H1 (cell line): ENCODE measurements around the gene PTPN21. TPM values are rescaled to one million over a fixed set of nuclear protein-coding genes. Genes with fewer than 3 reads are reported as not detected.

Experiments used
- CTCF ChIA-PET: fragments of 300-600 bp; sonication (Branson Sonifier 250); formaldehyde crosslinking; loops from one replicate; lab custom pipeline; 2021; ENCODE audit not compliant: partially characterized antibody; lab: Charles Lee
- POLR2A ChIA-PET: fragments of 300-600 bp; sonication (Branson Sonifier 250); formaldehyde crosslinking; loops from one replicate; lab custom pipeline; 2021; ENCODE audit warnings: inconsistent platforms; ENCODE audit not compliant: partially characterized antibody; lab: Charles Lee
- DNase-seq, 2 experiments: peaks; one replicate each; pipeline versions ENCODE4 v3.0.0 to v3.0.0-alpha.2; 2010 to 2022; ENCODE audit warnings: low spot score in 2 of 2, low read depth in 1 of 2, mixed read lengths in 1 of 2
- FAIRE-seq: peaks from 2 replicates; lab custom pipeline; 2011; peaks lifted over from hg19 to GRCh38; lab: Jason Lieb, UNC
- H2AFZ ChIP-seq: 2 replicates; pipeline ENCODE4 v1.8.1; 2012; ENCODE audit warnings: low read length, inconsistent platforms
- H2AK5ac ChIP-seq: 2 replicates; pipeline ENCODE4 v1.6.1; 2013; ENCODE audit warnings: low read depth, low read length
- H2BK120ac ChIP-seq: replicated peaks from 2 replicates; pipeline ENCODE3; 2013; ENCODE audit warnings: low read depth, low read length, inconsistent platforms
- H2BK12ac ChIP-seq: 2 replicates; pipeline ENCODE4 v1.6.1; 2013; ENCODE audit warnings: low read depth, low read length
- H2BK15ac ChIP-seq: 2 replicates; pipeline ENCODE4 v1.6.1; 2013; ENCODE audit warnings: low read length
- H2BK20ac ChIP-seq: 2 replicates; pipeline ENCODE4 v1.6.1; 2013; ENCODE audit warnings: low read length
- H2BK5ac ChIP-seq: 2 replicates; pipeline ENCODE4 v1.6.1; 2013; ENCODE audit warnings: low read depth, low read length
- H3K14ac ChIP-seq: 2 replicates; pipeline ENCODE4 v1.6.1; 2013; ENCODE audit warnings: inconsistent platforms; ENCODE audit not compliant: insufficient read length
- H3K18ac ChIP-seq: 2 replicates; pipeline ENCODE4 v1.6.1; 2013; ENCODE audit warnings: low read length; ENCODE audit errors: extremely low read depth
- H3K23ac ChIP-seq: 2 replicates; pipeline ENCODE4 v1.6.1; 2013; ENCODE audit warnings: inconsistent platforms; ENCODE audit not compliant: insufficient read length
- H3K23me2 ChIP-seq: 2 replicates; pipeline ENCODE4 v1.6.1; 2013; ENCODE audit warnings: low read depth, low read length
- H3K27ac ChIP-seq: 2 replicates; pipeline ENCODE4 v1.6.1; 2011; ENCODE audit warnings: low read depth, low read length, inconsistent platforms
- H3K27me3 ChIP-seq, 4 experiments: replicated peaks in 1 of 4; 1 replicate in 1 of 4; 2 replicates in 3 of 4; pipeline versions ENCODE4 v1.6.1 to v1.8.1; 2011 to 2013; ENCODE audit warnings: low read length in 3 of 4, mild to moderate bottlenecking in 3 of 4, inconsistent platforms in 2 of 4, mixed read lengths in 2 of 4, moderate library complexity in 1 of 4; ENCODE audit not compliant: control insufficient read depth in 3 of 4, insufficient read depth in 3 of 4; ENCODE audit errors: extremely low read depth in 1 of 4
- H3K36me3 ChIP-seq, 4 experiments: 2 replicates each; pipeline versions ENCODE4 v1.6.1 to v1.8.1; 2011 to 2013; ENCODE audit warnings: mild to moderate bottlenecking in 4 of 4, low read length in 3 of 4, moderate library complexity in 2 of 4, control low read depth in 1 of 4, inconsistent platforms in 1 of 4; ENCODE audit not compliant: insufficient read depth in 4 of 4, control insufficient read depth in 2 of 4
- H3K4ac ChIP-seq: replicated peaks from 2 replicates; pipeline ENCODE3; 2013; ENCODE audit warnings: low read length, low read depth, mixed read lengths, inconsistent platforms; ENCODE audit not compliant: insufficient read length
- H3K4me1 ChIP-seq, 4 experiments: replicated peaks in 1 of 4; 1 replicate in 1 of 4; 2 replicates in 3 of 4; pipeline versions ENCODE4 v1.6.1 to v1.8.1; 2011 to 2013; ENCODE audit warnings: low read length in 3 of 4, inconsistent platforms in 2 of 4, mixed read lengths in 1 of 4; ENCODE audit not compliant: insufficient read depth in 4 of 4, control insufficient read depth in 3 of 4
- H3K4me2 ChIP-seq, 2 experiments: 2 replicates each; pipeline versions ENCODE4 v1.6.1 to v1.8.1; 2011 to 2013; ENCODE audit warnings: low read depth in 2 of 2, low read length in 2 of 2, control low read depth in 1 of 2, inconsistent platforms in 1 of 2, mild to moderate bottlenecking in 1 of 2; ENCODE audit not compliant: insufficient read depth in 1 of 2
- H3K4me3 ChIP-seq, 4 experiments: fragments of 200-600, 300-600 bp in 1 of 4; sonication (generic), shearing (Covaris generic), sonication (Bioruptor Twin) in 1 of 4; 2 replicates each; pipeline versions ENCODE4 v1.5.1 to v1.8.1; 2011 to 2016; ENCODE audit warnings: low read length in 4 of 4, low read depth in 3 of 4, control low read depth in 2 of 4, inconsistent platforms in 2 of 4, mild to moderate bottlenecking in 2 of 4, mixed read lengths in 1 of 4, moderate library complexity in 1 of 4; ENCODE audit not compliant: insufficient read depth in 2 of 4; ENCODE audit errors: extremely low read depth in 1 of 4
- H3K56ac ChIP-seq: replicated peaks from 2 replicates; pipeline ENCODE3; 2013; ENCODE audit warnings: low read depth, mild to moderate bottlenecking, mixed read lengths, low read length, inconsistent platforms; ENCODE audit not compliant: insufficient read length
- H3K79me1 ChIP-seq: 2 replicates; pipeline ENCODE4 v1.6.1; 2013; ENCODE audit warnings: low read depth, low read length, control low read depth
- H3K79me2 ChIP-seq, 2 experiments: 2 replicates each; pipeline versions ENCODE4 v1.6.1 to v1.8.1; 2012 to 2013; ENCODE audit warnings: low read length in 2 of 2, mild to moderate bottlenecking in 2 of 2, inconsistent platforms in 1 of 2; ENCODE audit not compliant: insufficient read depth in 2 of 2, control insufficient read depth in 1 of 2
- H3K9ac ChIP-seq, 4 experiments: replicated peaks in 1 of 4; 1 replicate in 1 of 4; 2 replicates in 3 of 4; pipeline versions ENCODE4 v1.6.1 to v1.8.1; 2011 to 2013; ENCODE audit warnings: low read depth in 3 of 4, low read length in 3 of 4, control low read depth in 2 of 4, mild to moderate bottlenecking in 2 of 4, moderate library complexity in 2 of 4, inconsistent platforms in 1 of 4; ENCODE audit errors: extremely low read depth in 1 of 4
- H3K9me3 ChIP-seq, 2 experiments: 2 replicates each; pipeline versions ENCODE4 v1.6.1 to v1.8.1; 2012 to 2013; ENCODE audit warnings: mild to moderate bottlenecking in 2 of 2, moderate library complexity in 2 of 2, control low read depth in 1 of 2, inconsistent platforms in 1 of 2, low read depth in 1 of 2, low read length in 1 of 2, mixed read lengths in 1 of 2; ENCODE audit not compliant: insufficient read depth in 2 of 2
- H4K20me1 ChIP-seq, 2 experiments: replicated peaks in 1 of 2; 2 replicates each; pipeline versions ENCODE3 to v1.8.1; 2011 to 2013; ENCODE audit warnings: inconsistent platforms in 2 of 2, low read length in 2 of 2, mild to moderate bottlenecking in 1 of 2; ENCODE audit not compliant: insufficient read depth in 2 of 2, control insufficient read depth in 1 of 2
- H4K5ac ChIP-seq: 2 replicates; pipeline ENCODE4 v1.6.1; 2013; ENCODE audit warnings: low read length, low read depth, mixed read lengths, inconsistent platforms; ENCODE audit not compliant: insufficient read length
- H4K8ac ChIP-seq: 2 replicates; pipeline ENCODE4 v1.8.0; 2013; ENCODE audit warnings: mild to moderate bottlenecking, moderate library complexity, low read length, inconsistent platforms; ENCODE audit not compliant: insufficient read depth; ENCODE audit errors: extremely low read depth
- H4K91ac ChIP-seq: replicated peaks from 2 replicates; pipeline ENCODE3; 2013; ENCODE audit warnings: low read length, mixed read lengths, inconsistent platforms; ENCODE audit not compliant: insufficient read length
- EP300 ChIP-seq, 2 experiments: IDR thresholded peaks; 1 replicate in 1 of 2; 2 replicates in 1 of 2; pipeline ENCODE4 v1.6.1; 2011 to 2012; ENCODE audit warnings: low read depth in 2 of 2, low read length in 2 of 2, mild to moderate bottlenecking in 2 of 2, borderline replicate concordance in 1 of 2, inconsistent platforms in 1 of 2, moderate library complexity in 1 of 2
- HDAC6 ChIP-seq: IDR thresholded peaks from one replicate; pipeline ENCODE4 v1.7.1; 2012; ENCODE audit warnings: low read depth, mild to moderate bottlenecking, inconsistent platforms, low read length, moderate library complexity
- POLR2A ChIP-seq, 2 experiments: IDR thresholded peaks; 1 replicate in 1 of 2; 2 replicates in 1 of 2; pipeline ENCODE4 v1.6.1; 2011; ENCODE audit warnings: low read depth in 2 of 2, low read length in 2 of 2, mild to moderate bottlenecking in 2 of 2; ENCODE audit errors: control extremely low read depth in 1 of 2
- RAD21 ChIP-seq, 2 experiments: IDR thresholded peaks in 1 of 2; conservative IDR thresholded peaks in 1 of 2; 2 replicates each; pipeline ENCODE4 v1.6.1; 2011; ENCODE audit warnings: low read depth in 2 of 2, low read length in 2 of 2, improper control_type of control experiment in 1 of 2, inconsistent platforms in 1 of 2, mild to moderate bottlenecking in 1 of 2, moderate library complexity in 1 of 2
- RBBP5 ChIP-seq: IDR thresholded peaks from 2 replicates; pipeline ENCODE4 v1.7.1; 2012; ENCODE audit warnings: low read depth, mild to moderate bottlenecking, inconsistent platforms, low read length, moderate library complexity, borderline replicate concordance
- RFX5 ChIP-seq: IDR thresholded peaks from 2 replicates; pipeline ENCODE4 v1.6.1; 2011; ENCODE audit warnings: low read depth, low read length, improper control_type of control experiment, borderline replicate concordance
- SIRT6 ChIP-seq: IDR thresholded peaks from one replicate; pipeline ENCODE4 v1.7.1; 2012; ENCODE audit warnings: low read length, inconsistent platforms
- SP4 ChIP-seq: IDR thresholded peaks from 2 replicates; pipeline ENCODE4 v1.6.1; 2012; ENCODE audit warnings: low read length, inconsistent platforms
- WGBS, 2 experiments: shearing (Covaris generic) in 1 of 2; methylation state at CpG; one replicate each; pipeline versions ENCODE4 v1.1.6 to v1.1.7; 2013 to 2015; ENCODE audit warnings: low lambda C conversion rate in 2 of 2, mixed read lengths in 2 of 2, inconsistent platforms in 1 of 2, low coverage in 1 of 2, missing lambda C conversion rate in 1 of 2; ENCODE audit not compliant: insufficient replicate concordance in 2 of 2, insufficient coverage in 1 of 2, insufficient read length in 1 of 2; ENCODE audit errors: extremely low coverage in 1 of 2, missing lambda C conversion rate in 1 of 2; 5-methylcytosine and 5-hydroxymethylcytosine counted together
- polyA plus RNA-seq, 7 experiments: library from polyadenylated mRNA; depleted of rRNA in 3 of 7; stranded (reverse) in 5 of 7; unstranded in 2 of 7; fragments of >200 nt in 5 of 7; fragments of 200-250 nt in 2 of 7; gene quantifications; 1 replicate in 5 of 7; 2 replicates in 1 of 7; 4 replicates in 1 of 7; pipeline versions ENCODE4 v1.2.1 to v1.2.3, GENCODE V29; 2011 to 2013; ENCODE audit warnings: missing spikeins in 2 of 7, mixed read lengths in 2 of 7
- total RNA-seq: library from RNA; stranded (reverse); fragmentation: NEBNext Ultra II Directional; extraction: Animal tissue kit (Norgen Biotek cat#: 25700); gene quantifications from 2 replicates; pipeline ENCODE4 v1.2.1, GENCODE V29; 2021

PTPN21 gene
- total and polyA plus RNA-seq, 2 of the 8 experiments (the other 6 are each of a cell fraction or from before 2014, with no cell fraction given), result 6.5 to 16.1 TPM

- H2BK5ac ChIP-seq, result no peak overlapping the region
- TF ChIP-seq RBBP5 (no peak), EP300 (IDR thresholded peaks at IDR 0.05; ENCODE audit: borderline replicate concordance in 1 of 2, low read depth in 2 of 2, low read length in 2 of 2) (no peak), POLR2A (IDR thresholded peaks at IDR 0.05; ENCODE audit: control extremely low read depth in 1 of 2, low read depth in 2 of 2, low read length in 2 of 2) (no peak), RFX5 (no peak), RAD21 (IDR thresholded peaks at IDR 0.05 in 1 of 2, conservative IDR thresholded peaks at IDR 0.05 in 1 of 2; ENCODE audit: low read depth in 2 of 2, low read length in 2 of 2) (no peak), SP4 (no peak), HDAC6 (no peak), SIRT6 (no peak)
Observed at GRCh38 chr14:88496414-88496813, 58.4 kb downstream of the PTPN21 start.

More at GRCh38 chr14:88496414-88496813, 58.4 kb downstream of the PTPN21 start:
- CTCF ChIA-PET, result no interaction called here
- Histone ChIP-seq H3K79me1 (no peaks in the 10 kb centered on the region), H3K9me3 (no peaks in the 10 kb centered on the region), H3K4me2 (no peak overlapping the region), H3K18ac (no peak overlapping the region), H2AK5ac (no peak overlapping the region), H4K20me1 (no peaks in the 10 kb centered on the region), H3K27me3 (no peaks in the 10 kb centered on the region), H4K91ac (no peak overlapping the region), H2AFZ (no peak overlapping the region), H3K79me2 (no peaks in the 10 kb centered on the region), H3K23me2 (no peaks in the 10 kb centered on the region), H4K8ac (no peak overlapping the region), H2BK20ac (no peak overlapping the region), H3K9ac (no peak overlapping the region), H3K4ac (no peak overlapping the region), H4K5ac (no peak overlapping the region), H3K4me3 (no peak overlapping the region), H3K14ac (no peak overlapping the region), H3K23ac (no peak overlapping the region), H2BK120ac (no peak overlapping the region), H2BK12ac (no peak overlapping the region), H3K56ac (no peak overlapping the region), H2BK15ac (no peak overlapping the region), H3K4me1 (peaks cover 0 to 3% (median 1%) of the 10 kb centered on the region in 4 experiments; a peak in 2 of 7 replicates), H3K27ac (no peak overlapping the region), H3K36me3 (peaks cover 0 to 13% (median 4%) of the 10 kb centered on the region in 4 experiments; a peak in 3 of 8 replicates)
- FAIRE-seq (no peak), DNase-seq (no peak)
- POLR2A ChIA-PET, result no interaction called here
- WGBS, 2 experiments, result 98% methylated on average over 3 of the region's 3 CpGs; no CpG with 5 or more reads in 1 of the 2 experiments
